Measurements from ENCODE around the gene KCTD17.

GRCh38 chr22:37048133-37048532 is 3.4 kb upstream of the KCTD17 start:
- no peak for TF ChIP-seq CTCF (IDR thresholded peaks at IDR 0.05)
- TF ChIP-seq POLR2AphosphoS5 (IDR thresholded peaks at IDR 0.05; ENCODE audit: low read depth, low read length), result no peak
- TF ChIP-seq SIN3A (IDR thresholded peaks at IDR 0.05; ENCODE audit: borderline replicate concordance, insufficient read depth, low read depth, low read length), result no peak
- TF ChIP-seq REST (IDR thresholded peaks at IDR 0.05; ENCODE audit: insufficient read depth in 1 of 2, low read depth in 2 of 2, low read length in 1 of 2), result no peak

All from Panc1 (cell line).